ENCODE measurements around the gene C11orf54. TPM values are rescaled to one million over a fixed set of nuclear protein-coding genes. Genes with fewer than 3 reads are reported as not detected.
"Not testable (repeated sequence)": the region's sequence is repeated elsewhere in the genome, so short reads cannot be mapped to it uniquely, and the experiment has no call there.

The C11orf54 gene
- total RNA-seq, 1 donor, result 10.0 TPM

- no peak for DNase-seq (ENCODE audit: low read depth in 2 of 3, low spot score in 2 of 3)
These were observed 8.0 kb upstream of the C11orf54 start for GRCh38 chr11:93733474-93733873.

- DNase-seq (ENCODE audit: low read depth in 2 of 3, low spot score in 2 of 3), result no peak
These were observed 6.8 kb upstream of the C11orf54 start for GRCh38 chr11:93734427-93735222.

- no peak for DNase-seq (ENCODE audit: low read depth in 2 of 3, low spot score in 2 of 3)
These were observed 5.8 kb upstream of the C11orf54 start for GRCh38 chr11:93735627-93736026.

- DNase-seq (ENCODE audit: low read depth in 2 of 3, low spot score in 2 of 3), result no peak
These were observed 5.3 kb upstream of the C11orf54 start for GRCh38 chr11:93736129-93736528.

GRCh38 chr11:93737904-93738612 is 3.4 kb upstream of the C11orf54 start:
- DNase-seq (ENCODE audit: low read depth in 2 of 3, low spot score in 2 of 3), result peak in 1 of 3 donors; percentile 21

- no peak for DNase-seq (ENCODE audit: low read depth in 2 of 3, low spot score in 2 of 3)
These were observed 2.8 kb upstream of the C11orf54 start for GRCh38 chr11:93738647-93739081.

- no peak for DNase-seq (ENCODE audit: low read depth in 2 of 3, low spot score in 2 of 3)
These were observed 1.3 kb upstream of the C11orf54 start for GRCh38 chr11:93740031-93740729.

GRCh38 chr11:93740730-93741093 is 760 bp upstream of the C11orf54 start:
- DNase-seq (ENCODE audit: low read depth in 2 of 3, low spot score in 2 of 3), result peak; percentile 35 to 73 (median 42)

GRCh38 chr11:93741882-93742226 is 382 bp downstream of the C11orf54 start:
- DNase-seq (ENCODE audit: low read depth in 2 of 3, low spot score in 2 of 3), result no peak

GRCh38 chr11:93743291-93743690 is 1.8 kb downstream of the C11orf54 start:
- no peak for DNase-seq (ENCODE audit: low read depth in 2 of 3, low spot score in 2 of 3)

GRCh38 chr11:93744669-93745004 is 3.2 kb downstream of the C11orf54 start:
- no peak for DNase-seq (ENCODE audit: low read depth in 2 of 3, low spot score in 2 of 3)

GRCh38 chr11:93745005-93745755 is 3.7 kb downstream of the C11orf54 start:
- DNase-seq (ENCODE audit: low read depth in 2 of 3, low spot score in 2 of 3), result peak in 2 of 3 donors; percentile 41 to 69

- DNase-seq (ENCODE audit: low read depth in 2 of 3, low spot score in 2 of 3), result no peak
These were observed 4.6 kb downstream of the C11orf54 start for GRCh38 chr11:93746101-93746500.

- DNase-seq (ENCODE audit: low read depth in 2 of 3, low spot score in 2 of 3), result no peak
These were observed 5.7 kb downstream of the C11orf54 start for GRCh38 chr11:93747122-93747521.

- no peak for DNase-seq (ENCODE audit: low read depth in 2 of 3, low spot score in 2 of 3)
These were observed 9.5 kb downstream of the C11orf54 start for GRCh38 chr11:93751001-93751400.

GRCh38 chr11:93753241-93753640 is 11.8 kb downstream of the C11orf54 start:
- no peak for DNase-seq (ENCODE audit: low read depth in 2 of 3, low spot score in 2 of 3)

GRCh38 chr11:93756748-93757147 is 15.3 kb downstream of the C11orf54 start:
- DNase-seq (ENCODE audit: low read depth in 2 of 3, low spot score in 2 of 3), result no peak

- DNase-seq (ENCODE audit: low read depth in 2 of 3, low spot score in 2 of 3), result no peak
These were observed 15.8 kb downstream of the C11orf54 start for GRCh38 chr11:93757301-93757700.

GRCh38 chr11:93757924-93758865 is 16.7 kb downstream of the C11orf54 start:
- no peak for DNase-seq (ENCODE audit: low read depth in 2 of 3, low spot score in 2 of 3)

GRCh38 chr11:93759123-93759522 is 17.7 kb downstream of the C11orf54 start:
- DNase-seq (ENCODE audit: low read depth in 2 of 3, low spot score in 2 of 3), result not testable (repeated sequence)

Measured in hematopoietic multipotent progenitor cell (in vitro differentiated cells).